ENCODE measurements around the gene ANO2.

ANO2 gene

DNA sequence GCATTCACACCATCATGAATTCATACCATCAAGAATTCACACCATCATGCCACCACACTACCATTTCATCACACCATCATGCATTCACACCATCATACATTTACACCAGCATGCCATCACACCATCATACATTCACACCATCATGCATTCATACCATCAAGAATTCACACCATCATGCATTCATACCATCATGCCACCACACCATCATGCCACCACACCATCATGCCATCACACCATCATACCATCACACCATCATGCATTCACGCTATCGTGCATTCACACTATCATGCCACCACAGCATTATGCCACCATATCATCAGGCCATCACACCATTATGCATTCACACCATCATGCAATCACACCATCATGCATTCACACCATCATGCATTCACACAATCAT, 79.7 kb downstream of the ANO2 start:
- H3K4me3 ChIP-seq (ENCODE audit: low read depth, low read length): no peak overlapping the region
- no peak for DNase-seq (ENCODE audit: low read depth, low spot score)
- TF ChIP-seq CTCF (IDR thresholded peaks at IDR 0.05; ENCODE audit: low read depth, low read length): no peak
- in situ Hi-C loops (cut with HindIII; ENCODE audit: low sequenced_read_pairs): no loop called here

DNA sequence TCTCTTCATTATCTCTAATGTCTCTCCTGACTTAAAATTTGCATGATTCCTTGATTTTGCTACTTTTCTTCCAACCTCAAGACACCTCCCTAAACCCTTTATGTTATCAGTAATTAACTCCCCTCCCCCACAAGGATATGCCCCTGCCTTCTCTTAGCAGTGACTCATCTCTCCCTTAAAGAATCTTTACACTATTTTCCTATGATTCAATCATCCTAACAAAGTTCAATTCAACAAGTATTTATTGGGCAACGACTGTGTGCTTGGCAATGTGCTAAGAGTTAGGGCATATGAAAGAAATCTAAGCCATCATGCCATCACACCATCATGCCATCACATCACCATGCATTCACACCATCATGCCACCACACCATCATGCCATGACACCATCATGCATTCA, 80.1 kb downstream of the ANO2 start:
- DNase-seq (ENCODE audit: low read depth, low spot score): no peak
- in situ Hi-C loops (cut with HindIII; ENCODE audit: low sequenced_read_pairs): no loop called here
- H3K4me3 ChIP-seq (ENCODE audit: low read depth, low read length): no peak overlapping the region

GRCh38 chr12:5864301-5864700, 80.8 kb downstream of the ANO2 start:
- no peak overlapping the region for H3K4me3 ChIP-seq (ENCODE audit: low read depth, low read length)
- TF ChIP-seq CTCF (IDR thresholded peaks at IDR 0.05; ENCODE audit: low read depth, low read length): no peak
- in situ Hi-C loops (cut with HindIII; ENCODE audit: low sequenced_read_pairs): no loop called here
- no peak for DNase-seq (ENCODE audit: low read depth, low spot score)

More for the DNA sequence above, 80.1 kb downstream of the ANO2 start:
- no peak for TF ChIP-seq CTCF (IDR thresholded peaks at IDR 0.05; ENCODE audit: low read depth, low read length)

- no peak for TF ChIP-seq CTCF (IDR thresholded peaks at IDR 0.05; ENCODE audit: low read depth, low read length)
- H3K4me3 ChIP-seq (ENCODE audit: low read depth, low read length): no peak overlapping the region
- in situ Hi-C loops (cut with HindIII; ENCODE audit: low sequenced_read_pairs): no loop called here
- no peak for DNase-seq (ENCODE audit: low read depth, low spot score)
Observed at GRCh38 chr12:5861416-5861815, 83.6 kb downstream of the ANO2 start.

- in situ Hi-C loops (cut with HindIII; ENCODE audit: low sequenced_read_pairs): no loop called here
- peak; percentile 3 for DNase-seq (ENCODE audit: low read depth, low spot score)
- TF ChIP-seq CTCF (IDR thresholded peaks at IDR 0.05; ENCODE audit: low read depth, low read length): no peak
- H3K4me3 ChIP-seq (ENCODE audit: low read depth, low read length): no peak overlapping the region
Observed at GRCh38 chr12:5856692-5857091, 88.4 kb downstream of the ANO2 start.

- TF ChIP-seq CTCF (IDR thresholded peaks at IDR 0.05; ENCODE audit: low read depth, low read length): no peak
- in situ Hi-C loops (cut with HindIII; ENCODE audit: low sequenced_read_pairs): no loop called here
- no peak overlapping the region for H3K4me3 ChIP-seq (ENCODE audit: low read depth, low read length)
- DNase-seq (ENCODE audit: low read depth, low spot score): no peak
Observed at GRCh38 chr12:5846950-5847349, 98.1 kb downstream of the ANO2 start.

DNA sequence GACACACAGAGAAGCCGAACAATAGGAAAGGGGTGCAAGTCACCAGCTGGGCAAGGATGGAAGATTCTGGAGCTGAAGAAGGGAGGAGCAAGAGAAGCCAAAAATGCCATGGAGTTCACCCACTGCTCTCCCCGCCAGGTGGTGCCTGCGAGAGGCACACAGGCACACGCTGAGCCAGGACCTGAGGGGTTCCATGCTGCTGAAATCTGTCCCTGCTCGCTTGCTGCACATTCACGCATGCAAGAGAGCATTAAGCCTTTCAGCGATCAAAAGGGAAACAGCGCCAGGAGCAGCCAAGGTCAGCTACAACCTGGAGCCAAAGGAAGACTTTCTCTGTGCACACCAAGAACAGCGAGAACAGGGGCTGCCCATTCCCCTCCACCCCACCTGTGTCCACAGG, 104.1 kb downstream of the ANO2 start:
- in situ Hi-C loops (cut with HindIII; ENCODE audit: low sequenced_read_pairs): no loop called here
- no peak overlapping the region for H3K4me3 ChIP-seq (ENCODE audit: low read depth, low read length)
- TF ChIP-seq CTCF (IDR thresholded peaks at IDR 0.05; ENCODE audit: low read depth, low read length): no peak
- DNase-seq (ENCODE audit: low read depth, low spot score): no peak
